ENCODE measurements around the gene MTRR.

MTRR gene

GRCh38 chr5:7875151-7875550, 6.2 kb downstream of the MTRR start:
- TF ChIP-seq CTCF (IDR thresholded peaks at IDR 0.05; ENCODE audit: insufficient read depth, low read length, poor library complexity, severe bottlenecking), result no peak
- no peak for DNase-seq (ENCODE audit: extremely low read depth, insufficient read length)
- no peaks in the 10 kb centered on the region for H3K27me3 ChIP-seq (replicated peaks; ENCODE audit: control insufficient read depth, insufficient read depth, low read length)
- no peak overlapping the region for H3K4me3 ChIP-seq (replicated peaks; ENCODE audit: low read depth, low read length)
- peaks cover 13% of the 10 kb centered on the region for H3K36me3 ChIP-seq (ENCODE audit: control insufficient read depth, insufficient read depth, low read length)

GRCh38 chr5:7876867-7877266, 7.9 kb downstream of the MTRR start:
- Histone ChIP-seq H3K36me3 (ENCODE audit: control insufficient read depth, insufficient read depth, low read length) (peaks cover 17% of the 10 kb centered on the region), H3K4me3 (replicated peaks; ENCODE audit: low read depth, low read length) (no peak overlapping the region), H3K27me3 (replicated peaks; ENCODE audit: control insufficient read depth, insufficient read depth, low read length) (no peaks in the 10 kb centered on the region)
- TF ChIP-seq CTCF (IDR thresholded peaks at IDR 0.05; ENCODE audit: insufficient read depth, low read length, poor library complexity, severe bottlenecking), result no peak
- DNase-seq (ENCODE audit: extremely low read depth, insufficient read length), result no peak

- H3K36me3 ChIP-seq (ENCODE audit: control insufficient read depth, insufficient read depth, low read length), result peaks cover 19% of the 10 kb centered on the region
- DNase-seq (ENCODE audit: extremely low read depth, insufficient read length), result no peak
These were observed 8.9 kb downstream of the MTRR start for GRCh38 chr5:7877851-7878250.

GRCh38 chr5:7878381-7878873, 9.5 kb downstream of the MTRR start:
- H3K4me3 ChIP-seq (replicated peaks; ENCODE audit: low read depth, low read length), result no peak overlapping the region
- peaks cover 22% of the 10 kb centered on the region for H3K36me3 ChIP-seq (ENCODE audit: control insufficient read depth, insufficient read depth, low read length)
- TF ChIP-seq CTCF (IDR thresholded peaks at IDR 0.05; ENCODE audit: insufficient read depth, low read length, poor library complexity, severe bottlenecking), result no peak
- H3K27me3 ChIP-seq (replicated peaks; ENCODE audit: control insufficient read depth, insufficient read depth, low read length), result no peaks in the 10 kb centered on the region
- DNase-seq (ENCODE audit: extremely low read depth, insufficient read length), result peak; percentile 49

More at GRCh38 chr5:7877851-7878250, 8.9 kb downstream of the MTRR start:
- Histone ChIP-seq H3K4me3 (replicated peaks; ENCODE audit: low read depth, low read length) (no peak overlapping the region), H3K27me3 (replicated peaks; ENCODE audit: control insufficient read depth, insufficient read depth, low read length) (no peaks in the 10 kb centered on the region)
- TF ChIP-seq CTCF (IDR thresholded peaks at IDR 0.05; ENCODE audit: insufficient read depth, low read length, poor library complexity, severe bottlenecking), result no peak

- no peak for TF ChIP-seq CTCF (IDR thresholded peaks at IDR 0.05; ENCODE audit: insufficient read depth, low read length, poor library complexity, severe bottlenecking)
- Histone ChIP-seq H3K36me3 (ENCODE audit: control insufficient read depth, insufficient read depth, low read length) (peaks cover 23% of the 10 kb centered on the region), H3K27me3 (replicated peaks; ENCODE audit: control insufficient read depth, insufficient read depth, low read length) (no peaks in the 10 kb centered on the region), H3K4me3 (replicated peaks; ENCODE audit: low read depth, low read length) (no peak overlapping the region)
- DNase-seq (ENCODE audit: extremely low read depth, insufficient read length), result no peak
These were observed 12.1 kb downstream of the MTRR start for GRCh38 chr5:7881091-7881490.

GRCh38 chr5:7881816-7882215, 12.9 kb downstream of the MTRR start:
- H3K36me3 ChIP-seq (ENCODE audit: control insufficient read depth, insufficient read depth, low read length), result peaks cover 23% of the 10 kb centered on the region
- H3K27me3 ChIP-seq (replicated peaks; ENCODE audit: control insufficient read depth, insufficient read depth, low read length), result no peaks in the 10 kb centered on the region
- DNase-seq (ENCODE audit: extremely low read depth, insufficient read length), result no peak
- no peak overlapping the region for H3K4me3 ChIP-seq (replicated peaks; ENCODE audit: low read depth, low read length)
- no peak for TF ChIP-seq CTCF (IDR thresholded peaks at IDR 0.05; ENCODE audit: insufficient read depth, low read length, poor library complexity, severe bottlenecking)
